ENCODE data around the gene ETV7.

- TF ChIP-seq, protein P1, sequence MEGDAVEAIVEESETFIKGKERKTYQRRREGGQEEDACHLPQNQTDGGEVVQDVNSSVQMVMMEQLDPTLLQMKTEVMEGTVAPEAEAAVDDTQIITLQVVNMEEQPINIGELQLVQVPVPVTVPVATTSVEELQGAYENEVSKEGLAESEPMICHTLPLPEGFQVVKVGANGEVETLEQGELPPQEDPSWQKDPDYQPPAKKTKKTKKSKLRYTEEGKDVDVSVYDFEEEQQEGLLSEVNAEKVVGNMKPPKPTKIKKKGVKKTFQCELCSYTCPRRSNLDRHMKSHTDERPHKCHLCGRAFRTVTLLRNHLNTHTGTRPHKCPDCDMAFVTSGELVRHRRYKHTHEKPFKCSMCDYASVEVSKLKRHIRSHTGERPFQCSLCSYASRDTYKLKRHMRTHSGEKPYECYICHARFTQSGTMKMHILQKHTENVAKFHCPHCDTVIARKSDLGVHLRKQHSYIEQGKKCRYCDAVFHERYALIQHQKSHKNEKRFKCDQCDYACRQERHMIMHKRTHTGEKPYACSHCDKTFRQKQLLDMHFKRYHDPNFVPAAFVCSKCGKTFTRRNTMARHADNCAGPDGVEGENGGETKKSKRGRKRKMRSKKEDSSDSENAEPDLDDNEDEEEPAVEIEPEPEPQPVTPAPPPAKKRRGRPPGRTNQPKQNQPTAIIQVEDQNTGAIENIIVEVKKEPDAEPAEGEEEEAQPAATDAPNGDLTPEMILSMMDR (IDR thresholded peaks at IDR 0.05) = no peak
- no peak for TF ChIP-seq POLR2A (IDR thresholded peaks at IDR 0.05)
Measured at GRCh38 chr6:36318690-36319435, 68.6 kb downstream of the ETV7 start.

Measured in breast epithelium (tissue), 3 donors.